H1 (cell line): ENCODE results near the gene PARP14. TPM values are rescaled to one million over a fixed set of nuclear protein-coding genes. Genes with fewer than 3 reads are reported as not detected.

Experiments used
- NRF1 ChIP-seq: IDR thresholded peaks from 2 replicates; pipeline ENCODE4 v1.6.1; 2011; ENCODE audit warnings: mild to moderate bottlenecking, low read depth, low read length, improper control_type of control experiment
- polyA plus RNA-seq, 7 experiments: library from polyadenylated mRNA; depleted of rRNA in 3 of 7; stranded (reverse) in 5 of 7; unstranded in 2 of 7; fragments of >200 nt in 5 of 7; fragments of 200-250 nt in 2 of 7; gene quantifications; 1 replicate in 5 of 7; 2 replicates in 1 of 7; 4 replicates in 1 of 7; pipeline versions ENCODE4 v1.2.1 to v1.2.3, GENCODE V29; 2011 to 2013; ENCODE audit warnings: missing spikeins in 2 of 7, mixed read lengths in 2 of 7
- total RNA-seq: library from RNA; stranded (reverse); fragmentation: NEBNext Ultra II Directional; extraction: Animal tissue kit (Norgen Biotek cat#: 25700); gene quantifications from 2 replicates; pipeline ENCODE4 v1.2.1, GENCODE V29; 2021

PARP14 gene
- total and polyA plus RNA-seq, 2 of the 8 experiments (the other 6 are each of a cell fraction or from before 2014, with no cell fraction given) = 12.6 to 17.6 TPM

DNA sequence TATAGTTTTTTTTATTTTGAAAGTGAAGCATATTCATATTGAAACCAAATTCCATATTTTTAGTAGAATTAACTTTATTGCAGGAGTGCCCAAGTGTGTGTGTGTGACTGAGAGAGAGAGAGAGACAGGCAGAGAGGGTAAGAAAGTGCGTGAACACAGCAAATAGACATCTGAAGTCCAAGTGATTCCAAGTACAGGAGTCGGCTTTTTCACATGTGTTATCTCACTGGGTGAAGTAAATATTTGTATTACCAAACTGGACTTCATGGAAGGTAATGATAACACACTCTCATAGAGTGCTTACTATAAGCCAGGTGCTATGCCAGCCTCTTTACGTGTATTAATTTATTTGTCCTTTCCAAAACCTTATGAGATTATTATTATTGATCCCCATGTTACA is 12.0 kb downstream of the PARP14 start (continued):
- TF ChIP-seq NRF1 = no peak
- TF ChIP-seq, all 59 proteins: peak for 0
